Activated naive CD8-positive, alpha-beta T cell treated with anti-CD3 and anti-CD28 coated beads, Interleukin-2, amount 50 U/mL, for 16 hours (primary cell): ENCODE measurements around the gene UTP25.
"Not testable (repeated sequence)": the region's sequence is repeated elsewhere in the genome, so short reads cannot be mapped to it uniquely, and the experiment has no call there.

Experiments used
- DNase-seq: peaks from one replicate; pipeline ENCODE4 v3.0.0-alpha.2; 2020; ENCODE audit warnings: low read depth, low spot score

UTP25 gene

DNA sequence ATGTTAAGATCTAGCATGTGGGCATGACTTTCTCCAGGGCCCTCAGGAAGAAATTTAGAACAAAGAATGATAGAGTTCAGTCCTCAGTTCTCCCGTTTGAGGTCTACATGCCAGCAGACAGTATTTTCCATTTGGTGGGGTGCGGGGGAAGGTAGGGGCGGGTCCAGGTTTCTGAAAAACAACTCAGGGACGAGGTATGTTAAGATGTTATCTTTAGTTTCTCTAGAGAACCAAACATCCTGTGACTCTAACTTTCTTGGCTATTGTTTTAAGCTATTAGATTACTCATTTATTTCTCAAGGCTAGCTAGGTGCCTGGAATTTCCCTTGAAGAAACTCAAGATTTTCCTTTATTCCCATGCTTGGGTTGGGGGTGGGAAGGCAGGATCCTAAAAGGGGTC is 67.9 kb downstream of the UTP25 start:
- DNase-seq = no peak

DNA sequence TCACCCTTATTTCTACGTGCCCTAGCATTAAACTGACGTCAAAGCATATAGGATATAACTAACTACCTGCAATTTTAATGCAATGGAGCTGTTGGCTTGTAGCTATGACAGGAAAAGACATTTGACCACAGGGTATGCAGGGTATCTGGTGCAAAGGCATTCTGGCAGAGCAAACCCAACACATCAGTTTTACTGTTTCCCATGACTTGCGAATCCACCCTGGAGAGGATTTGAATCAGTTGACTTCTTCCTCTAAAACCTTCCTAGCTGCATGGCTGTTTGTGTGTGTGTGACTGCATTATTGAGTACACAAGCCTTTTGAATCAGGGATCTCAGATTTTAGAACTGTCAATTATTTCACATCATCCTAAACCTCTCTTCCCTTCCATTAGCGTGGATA is 68.6 kb downstream of the UTP25 start:
- no peak for DNase-seq

DNA sequence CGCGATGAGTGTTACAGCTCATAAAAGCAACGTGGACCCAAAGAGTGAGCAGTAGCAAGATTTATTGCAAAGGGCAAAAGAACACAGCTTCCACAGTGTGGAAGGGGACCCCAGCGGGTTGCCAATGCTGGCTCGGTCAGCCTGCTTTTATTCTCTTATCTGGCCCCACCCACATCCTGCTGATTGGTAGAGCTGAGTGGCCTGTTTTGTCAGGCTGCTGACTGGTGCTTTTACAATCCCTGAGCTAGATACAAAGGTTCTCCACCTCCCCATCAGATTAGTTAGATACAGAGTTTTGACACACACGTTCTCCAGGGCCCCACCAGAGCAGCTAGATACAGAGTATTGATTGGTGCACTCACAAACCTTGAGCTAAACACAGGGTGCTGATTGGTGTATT is 70.5 kb downstream of the UTP25 start:
- DNase-seq = not testable (repeated sequence)

DNA sequence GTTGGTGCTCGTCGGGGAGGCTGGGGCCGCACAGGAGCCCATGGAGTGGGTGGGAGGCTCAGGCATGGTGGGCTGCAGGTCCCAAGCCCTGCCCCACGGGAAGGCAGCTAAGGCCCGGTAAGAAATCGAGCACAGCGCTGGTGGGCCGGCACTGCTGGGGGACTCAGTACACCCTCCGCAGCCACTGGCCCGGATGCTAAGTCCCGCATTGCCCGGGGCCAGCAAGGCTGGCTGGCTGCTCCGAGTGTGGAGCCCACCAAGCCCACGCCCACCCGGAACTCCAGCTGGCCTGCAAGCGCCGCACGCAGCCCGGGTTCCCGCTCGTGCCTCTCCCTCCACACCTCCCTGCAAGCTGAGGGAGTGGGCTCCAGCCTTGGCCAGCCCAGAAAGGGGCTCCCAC is 71.1 kb downstream of the UTP25 start:
- not testable (repeated sequence) for DNase-seq

DNA sequence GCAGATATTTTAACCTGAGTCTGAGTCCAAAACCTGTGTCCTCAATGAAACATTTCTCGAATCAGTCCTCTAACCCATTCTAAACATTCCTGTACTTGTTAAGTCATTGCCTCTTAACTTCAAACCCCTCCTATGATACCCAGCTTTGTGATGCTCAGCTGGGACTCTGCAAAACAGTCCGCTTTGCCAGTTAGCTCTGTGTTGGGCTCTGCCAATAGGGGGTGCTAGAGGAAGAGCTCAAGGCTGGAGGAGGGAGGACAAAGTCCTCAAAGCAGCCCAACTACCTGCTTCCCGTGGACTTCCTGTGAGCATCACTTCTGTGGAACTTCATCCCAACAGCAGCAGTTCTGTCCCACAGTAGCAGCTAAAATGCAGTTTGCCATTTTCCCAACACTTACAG is 72.2 kb downstream of the UTP25 start:
- no peak for DNase-seq

DNA sequence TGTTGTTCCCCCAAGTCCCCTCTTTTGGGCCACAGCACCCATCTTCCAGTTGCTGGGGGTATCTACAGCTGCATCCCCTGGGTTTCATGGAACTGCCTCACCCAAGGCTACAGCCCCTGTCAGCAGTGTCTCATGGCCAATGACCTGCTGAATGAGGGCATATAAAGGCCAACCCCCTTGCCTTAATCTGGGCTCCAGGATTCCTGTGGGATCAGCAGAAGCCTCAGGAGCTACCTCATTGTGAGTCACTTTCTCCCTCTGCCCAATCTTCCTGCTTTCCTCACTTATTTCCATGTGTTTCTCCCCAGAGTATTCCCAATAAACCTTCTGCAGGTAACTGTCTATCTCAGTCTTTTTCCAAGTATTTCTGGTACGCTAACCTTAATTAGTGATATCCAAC is 73.0 kb downstream of the UTP25 start:
- DNase-seq = no peak

DNA sequence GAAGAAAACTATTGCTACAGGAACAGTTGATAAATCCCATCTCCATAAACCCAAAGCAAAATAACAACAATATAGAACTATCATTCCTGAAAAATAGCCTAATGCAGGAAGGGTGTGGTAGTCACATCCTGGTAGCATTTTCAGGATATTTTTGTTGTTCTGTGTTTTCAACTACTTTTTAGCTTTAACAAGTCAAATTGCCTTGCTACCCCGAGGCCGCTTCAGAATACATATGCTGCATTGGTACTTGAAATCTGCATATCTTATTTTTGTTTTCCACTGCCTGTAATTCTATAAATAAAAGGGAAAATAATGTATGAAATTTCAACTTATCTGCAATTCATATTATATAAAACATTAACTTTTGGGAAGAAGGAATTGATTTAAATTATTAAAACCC is 73.4 kb downstream of the UTP25 start:
- no peak for DNase-seq

DNA sequence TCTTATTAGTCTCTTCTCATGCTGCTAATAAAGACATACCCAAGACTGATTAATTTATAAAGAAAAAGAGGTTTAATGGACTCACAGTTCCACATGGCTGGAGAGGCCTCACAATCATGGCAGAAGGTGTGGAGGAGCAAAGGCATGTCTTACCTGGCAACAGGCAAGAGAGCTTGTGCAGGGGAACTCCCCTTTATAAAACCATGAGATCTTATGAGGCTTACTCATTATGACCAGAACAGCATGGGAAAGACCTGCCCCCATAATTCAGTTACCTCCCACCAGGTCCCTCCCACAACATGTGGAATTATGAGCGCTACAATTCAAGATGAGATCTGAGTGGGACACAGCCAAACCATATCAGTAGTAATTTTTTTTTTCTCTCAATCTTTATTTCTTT is 77.0 kb downstream of the UTP25 start:
- not testable (repeated sequence) for DNase-seq
